ENCODE measurements around the gene CENPP. TPM values are rescaled to one million over a fixed set of nuclear protein-coding genes. Genes with fewer than 3 reads are reported as not detected.

The CENPP gene
- total RNA-seq, 1 donor from 2014 or later, result 24.6 TPM

DNA sequence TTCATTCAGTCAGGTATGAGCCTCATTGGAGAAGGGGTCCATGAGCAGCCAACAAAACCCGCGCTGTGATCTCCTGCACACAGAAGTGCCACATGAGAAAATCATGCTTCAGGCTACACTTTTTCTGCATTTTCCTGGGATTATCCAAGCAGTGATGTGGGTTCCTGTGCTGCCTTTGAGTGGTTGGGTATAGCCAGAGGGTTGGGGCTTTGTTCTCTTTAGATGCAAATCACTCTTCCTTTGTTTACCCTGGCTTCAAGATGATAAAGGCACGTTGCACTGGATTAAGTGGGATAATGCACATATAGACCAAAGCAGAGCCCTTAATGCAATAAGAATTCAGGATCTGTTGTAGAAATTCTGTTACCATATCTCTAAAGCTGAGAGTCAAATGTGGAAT lies 191.3 kb downstream of the CENPP start:
- H3K27ac Mint-ChIP-seq, result no peak overlapping the region

GRCh38 chr9:92518199-92518598 lies 192.4 kb downstream of the CENPP start:
- Mint-ChIP-seq H3K36me3 (ENCODE audit: low read depth) (no peaks in the 10 kb centered on the region), H3K9me3 (no peaks in the 10 kb centered on the region), H3K27ac (no peak overlapping the region), H3K4me1 (ENCODE audit: low read depth) (no peaks in the 10 kb centered on the region), H3K4me3 (no peak overlapping the region), H3K27me3 (ENCODE audit: insufficient read depth) (no peaks in the 10 kb centered on the region)
- DNase-seq (ENCODE audit: low spot score), result no peak
- intact Hi-C loops (cut with micrococcal nuclease), result no loop called here

More for the DNA sequence above, 191.3 kb downstream of the CENPP start:
- Mint-ChIP-seq H3K27me3 (ENCODE audit: insufficient read depth) (no peaks in the 10 kb centered on the region), H3K4me1 (ENCODE audit: low read depth) (no peaks in the 10 kb centered on the region), H3K36me3 (ENCODE audit: low read depth) (no peaks in the 10 kb centered on the region), H3K4me3 (no peak overlapping the region), H3K9me3 (no peaks in the 10 kb centered on the region)
- no peak for DNase-seq (ENCODE audit: low spot score)
- intact Hi-C loops (cut with micrococcal nuclease), result no loop called here

GRCh38 chr9:92520837-92521236 lies 195.1 kb downstream of the CENPP start:
- Mint-ChIP-seq H3K9me3 (no peaks in the 10 kb centered on the region), H3K36me3 (ENCODE audit: low read depth) (no peaks in the 10 kb centered on the region), H3K27me3 (ENCODE audit: insufficient read depth) (no peaks in the 10 kb centered on the region), H3K4me1 (ENCODE audit: low read depth) (no peaks in the 10 kb centered on the region), H3K27ac (no peak overlapping the region), H3K4me3 (no peak overlapping the region)
- intact Hi-C loops (cut with micrococcal nuclease), result no loop called here
- DNase-seq (ENCODE audit: low spot score), result no peak

GRCh38 chr9:92522983-92523970 lies 197.5 kb downstream of the CENPP start:
- H3K27ac Mint-ChIP-seq, result no peak overlapping the region
- no peaks in the 10 kb centered on the region for H3K9me3 Mint-ChIP-seq
- no peak for DNase-seq (ENCODE audit: low spot score)
- H3K4me3 Mint-ChIP-seq, result no peak overlapping the region
- no peaks in the 10 kb centered on the region for H3K27me3 Mint-ChIP-seq (ENCODE audit: insufficient read depth)
- no peaks in the 10 kb centered on the region for H3K36me3 Mint-ChIP-seq (ENCODE audit: low read depth)
- H3K4me1 Mint-ChIP-seq (ENCODE audit: low read depth), result no peaks in the 10 kb centered on the region
- intact Hi-C loops (cut with micrococcal nuclease), result no loop called here

DNA sequence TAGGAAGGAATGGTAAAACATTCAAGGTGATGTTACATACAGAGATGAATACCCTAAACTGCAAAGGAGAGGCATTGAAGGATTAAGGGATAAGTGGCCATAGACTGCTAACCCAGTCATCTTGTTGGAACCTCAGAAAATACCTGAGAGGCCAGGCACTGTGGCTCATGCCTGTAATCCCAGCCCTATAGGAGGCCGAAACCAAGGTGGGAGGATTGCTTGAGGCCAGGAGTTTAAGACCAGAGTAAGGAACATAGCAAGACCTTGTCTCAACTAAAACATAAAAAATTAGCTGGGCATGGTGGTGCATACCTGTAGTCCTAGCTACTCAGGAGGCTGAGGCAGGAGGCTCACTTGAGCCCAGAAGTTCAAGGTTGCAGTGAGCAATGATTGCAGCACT lies 199.1 kb downstream of the CENPP start:
- no peak overlapping the region for H3K27ac Mint-ChIP-seq
- no peak overlapping the region for H3K4me3 Mint-ChIP-seq
- H3K4me1 Mint-ChIP-seq (ENCODE audit: low read depth), result no peaks in the 10 kb centered on the region
- H3K36me3 Mint-ChIP-seq (ENCODE audit: low read depth), result no peaks in the 10 kb centered on the region
- H3K9me3 Mint-ChIP-seq, result no peaks in the 10 kb centered on the region
- intact Hi-C loops (cut with micrococcal nuclease), result no loop called here
- no peaks in the 10 kb centered on the region for H3K27me3 Mint-ChIP-seq (ENCODE audit: insufficient read depth)
- DNase-seq (ENCODE audit: low spot score), result no peak

DNA sequence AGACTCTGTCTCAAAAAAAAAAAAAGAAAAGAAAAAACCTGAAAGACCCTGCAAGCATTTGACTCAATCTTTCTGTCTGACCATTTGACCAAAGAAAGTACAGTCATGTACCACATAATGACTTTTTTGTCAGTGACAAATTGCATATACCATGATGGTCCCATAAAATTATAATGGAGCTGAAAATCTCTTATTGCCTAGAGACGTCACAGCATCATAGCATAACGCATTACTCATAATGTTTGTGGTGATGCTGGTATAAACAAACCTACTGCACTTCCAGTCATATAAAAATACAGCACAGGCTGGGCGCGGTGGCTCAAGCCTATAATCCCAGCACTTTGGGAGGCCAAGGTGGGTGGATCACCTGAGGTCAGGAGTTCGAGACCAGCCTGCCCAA lies 199.6 kb downstream of the CENPP start:
- no peak for DNase-seq (ENCODE audit: low spot score)
- Mint-ChIP-seq H3K4me3 (no peak overlapping the region), H3K36me3 (ENCODE audit: low read depth) (no peaks in the 10 kb centered on the region), H3K27me3 (ENCODE audit: insufficient read depth) (no peaks in the 10 kb centered on the region), H3K4me1 (ENCODE audit: low read depth) (no peaks in the 10 kb centered on the region), H3K27ac (no peak overlapping the region), H3K9me3 (no peaks in the 10 kb centered on the region)
- intact Hi-C loops (cut with micrococcal nuclease), result no loop called here

DNA sequence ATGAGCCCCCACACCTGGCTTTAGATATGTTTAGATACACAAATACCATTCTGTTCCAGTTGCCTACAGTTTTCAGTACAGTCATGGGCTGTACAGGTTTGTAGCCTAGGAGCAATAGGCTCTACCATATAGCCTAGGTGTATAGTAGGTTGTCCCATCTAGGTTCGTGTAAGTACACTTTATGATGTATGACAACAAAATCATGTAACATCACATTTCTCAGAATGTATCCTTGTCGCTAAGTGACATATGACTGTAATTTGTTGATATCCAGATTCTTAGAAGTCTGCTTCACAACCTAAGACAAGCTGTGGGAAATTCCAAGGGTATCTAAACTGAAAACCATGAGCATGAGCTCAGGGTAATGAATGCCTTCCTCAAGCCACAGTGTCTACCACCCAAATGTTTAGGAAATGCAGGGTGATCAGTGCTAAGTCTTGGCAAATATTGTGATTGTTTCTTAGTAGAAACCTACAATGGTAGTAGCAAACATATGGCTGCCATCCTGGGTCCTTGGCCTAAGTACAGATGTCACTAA lies 201.6 kb downstream of the CENPP start:
- no peak for DNase-seq (ENCODE audit: low spot score)
- H3K4me3 Mint-ChIP-seq, result no peak overlapping the region
- intact Hi-C loops (cut with micrococcal nuclease), result no loop called here
- no peaks in the 10 kb centered on the region for H3K4me1 Mint-ChIP-seq (ENCODE audit: low read depth)
- no peaks in the 10 kb centered on the region for H3K27me3 Mint-ChIP-seq (ENCODE audit: insufficient read depth)
- H3K36me3 Mint-ChIP-seq (ENCODE audit: low read depth), result no peaks in the 10 kb centered on the region
- no peaks in the 10 kb centered on the region for H3K9me3 Mint-ChIP-seq
- no peak overlapping the region for H3K27ac Mint-ChIP-seq

- H3K27ac Mint-ChIP-seq, result no peak overlapping the region
- H3K9me3 Mint-ChIP-seq, result no peaks in the 10 kb centered on the region
- H3K4me3 Mint-ChIP-seq, result no peak overlapping the region
- intact Hi-C loops (cut with micrococcal nuclease), result no loop called here
- H3K4me1 Mint-ChIP-seq (ENCODE audit: low read depth), result no peaks in the 10 kb centered on the region
- H3K27me3 Mint-ChIP-seq (ENCODE audit: insufficient read depth), result no peaks in the 10 kb centered on the region
- H3K36me3 Mint-ChIP-seq (ENCODE audit: low read depth), result no peaks in the 10 kb centered on the region
- no peak for DNase-seq (ENCODE audit: low spot score)
Observed at GRCh38 chr9:92527832-92528521, 202.2 kb downstream of the CENPP start.

GRCh38 chr9:92528522-92528849 lies 202.7 kb downstream of the CENPP start:
- H3K9me3 Mint-ChIP-seq, result no peaks in the 10 kb centered on the region
- no peak for DNase-seq (ENCODE audit: low spot score)
- intact Hi-C loops (cut with micrococcal nuclease), result no loop called here
- H3K27ac Mint-ChIP-seq, result no peak overlapping the region
- no peak overlapping the region for H3K4me3 Mint-ChIP-seq
- H3K27me3 Mint-ChIP-seq (ENCODE audit: insufficient read depth), result no peaks in the 10 kb centered on the region
- H3K4me1 Mint-ChIP-seq (ENCODE audit: low read depth), result no peaks in the 10 kb centered on the region
- H3K36me3 Mint-ChIP-seq (ENCODE audit: low read depth), result no peaks in the 10 kb centered on the region

DNA sequence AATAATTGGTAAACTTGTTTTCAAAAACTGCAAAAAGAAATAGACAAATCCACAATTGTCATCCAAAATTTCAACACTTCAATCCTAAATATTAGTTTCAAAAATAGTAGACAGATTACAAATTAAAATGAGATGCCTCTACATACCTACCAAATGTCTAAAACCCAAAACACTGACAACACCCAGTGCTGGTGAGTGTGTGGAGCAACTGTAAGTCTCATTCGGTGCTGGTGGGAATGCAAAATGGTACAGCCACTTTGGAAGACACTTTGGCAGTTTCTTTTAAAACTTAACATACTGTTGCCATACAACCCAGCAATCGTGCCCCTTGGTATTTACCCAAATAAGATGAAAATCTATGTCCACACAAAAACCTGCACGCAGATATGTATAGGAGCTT lies 203.4 kb downstream of the CENPP start:
- Mint-ChIP-seq H3K27ac (no peak overlapping the region), H3K4me1 (ENCODE audit: low read depth) (peaks cover 2% of the 10 kb centered on the region), H3K36me3 (ENCODE audit: low read depth) (no peaks in the 10 kb centered on the region), H3K4me3 (no peak overlapping the region), H3K27me3 (ENCODE audit: insufficient read depth) (no peaks in the 10 kb centered on the region), H3K9me3 (no peaks in the 10 kb centered on the region)
- intact Hi-C loops (cut with micrococcal nuclease), result no loop called here
- no peak for DNase-seq (ENCODE audit: low spot score)

- Mint-ChIP-seq H3K9me3 (no peaks in the 10 kb centered on the region), H3K4me3 (no peak overlapping the region), H3K27ac (no peak overlapping the region), H3K36me3 (ENCODE audit: low read depth) (no peaks in the 10 kb centered on the region), H3K4me1 (ENCODE audit: low read depth) (peaks cover 10% of the 10 kb centered on the region), H3K27me3 (ENCODE audit: insufficient read depth) (no peaks in the 10 kb centered on the region)
- DNase-seq (ENCODE audit: low spot score), result no peak
- intact Hi-C loops (cut with micrococcal nuclease), result no loop called here
Observed at GRCh38 chr9:92530893-92531292, 205.1 kb downstream of the CENPP start.

DNA sequence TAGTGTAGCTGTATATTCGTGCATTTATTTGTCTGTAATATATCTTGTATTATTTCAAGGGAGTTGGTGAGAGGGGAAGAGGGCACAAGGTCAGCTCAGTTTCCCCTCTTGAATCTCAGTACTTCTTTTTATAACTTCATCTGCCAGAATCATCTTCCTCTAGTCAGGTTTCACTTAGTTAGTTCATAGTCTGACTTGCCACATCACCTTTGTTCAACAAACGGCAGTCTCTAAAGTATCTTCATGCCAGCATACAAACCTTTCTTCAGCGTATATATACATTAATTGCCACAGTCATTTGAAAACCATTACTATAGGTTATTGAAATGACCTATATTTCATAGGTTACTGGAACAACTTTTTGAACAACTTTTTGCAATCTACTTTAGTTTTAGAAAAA lies 208.5 kb downstream of the CENPP start:
- no peak for DNase-seq (ENCODE audit: low spot score)
- H3K27me3 Mint-ChIP-seq (ENCODE audit: insufficient read depth), result no peaks in the 10 kb centered on the region
- H3K4me1 Mint-ChIP-seq (ENCODE audit: low read depth), result peaks cover 10% of the 10 kb centered on the region
- intact Hi-C loops (cut with micrococcal nuclease), result no loop called here
- H3K4me3 Mint-ChIP-seq, result no peak overlapping the region
- H3K36me3 Mint-ChIP-seq (ENCODE audit: low read depth), result no peaks in the 10 kb centered on the region
- no peaks in the 10 kb centered on the region for H3K9me3 Mint-ChIP-seq
- H3K27ac Mint-ChIP-seq, result no peak overlapping the region

GRCh38 chr9:92534674-92535073 lies 208.9 kb downstream of the CENPP start:
- no peak overlapping the region for H3K4me3 Mint-ChIP-seq
- no peaks in the 10 kb centered on the region for H3K9me3 Mint-ChIP-seq

More at GRCh38 chr9:92534674-92535073, 208.9 kb downstream of the CENPP start:
- intact Hi-C loops (cut with micrococcal nuclease), result no loop called here
- Mint-ChIP-seq H3K27me3 (ENCODE audit: insufficient read depth) (no peaks in the 10 kb centered on the region), H3K36me3 (ENCODE audit: low read depth) (no peaks in the 10 kb centered on the region), H3K4me1 (ENCODE audit: low read depth) (peaks cover 10% of the 10 kb centered on the region), H3K27ac (no peak overlapping the region)
- no peak for DNase-seq (ENCODE audit: low spot score)
